ENCODE measurements around the gene TEKT5.

The TEKT5 gene

DNA sequence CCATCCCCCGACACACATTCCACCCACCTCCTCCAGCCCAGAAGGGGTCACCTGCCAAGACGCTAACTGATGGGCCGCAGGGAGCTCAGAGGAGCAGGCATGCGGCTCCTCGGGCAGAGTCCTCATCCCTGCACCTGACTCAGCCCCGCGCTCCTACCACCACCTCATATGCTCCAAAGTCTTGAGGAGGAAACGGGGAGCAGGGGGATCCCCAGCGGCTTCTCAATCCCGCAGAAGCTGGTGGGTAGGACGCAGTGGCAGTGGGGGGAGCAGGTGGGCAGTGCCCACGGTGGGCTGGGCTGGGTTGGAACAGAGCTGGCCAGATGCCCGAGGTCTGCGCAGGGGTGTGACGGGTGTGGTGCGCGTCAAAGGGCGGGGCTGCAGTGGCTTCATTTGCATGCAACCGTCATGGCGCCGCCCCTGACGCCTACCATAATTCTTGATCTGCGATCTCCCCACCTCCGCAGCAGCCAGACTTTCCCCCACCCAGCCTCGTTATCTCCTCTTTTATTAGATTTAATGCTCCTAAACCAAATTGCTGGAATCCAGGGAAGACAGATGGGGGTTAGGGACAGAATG, 75.4 kb downstream of the TEKT5 start:
- TF ChIP-seq, protein P1, sequence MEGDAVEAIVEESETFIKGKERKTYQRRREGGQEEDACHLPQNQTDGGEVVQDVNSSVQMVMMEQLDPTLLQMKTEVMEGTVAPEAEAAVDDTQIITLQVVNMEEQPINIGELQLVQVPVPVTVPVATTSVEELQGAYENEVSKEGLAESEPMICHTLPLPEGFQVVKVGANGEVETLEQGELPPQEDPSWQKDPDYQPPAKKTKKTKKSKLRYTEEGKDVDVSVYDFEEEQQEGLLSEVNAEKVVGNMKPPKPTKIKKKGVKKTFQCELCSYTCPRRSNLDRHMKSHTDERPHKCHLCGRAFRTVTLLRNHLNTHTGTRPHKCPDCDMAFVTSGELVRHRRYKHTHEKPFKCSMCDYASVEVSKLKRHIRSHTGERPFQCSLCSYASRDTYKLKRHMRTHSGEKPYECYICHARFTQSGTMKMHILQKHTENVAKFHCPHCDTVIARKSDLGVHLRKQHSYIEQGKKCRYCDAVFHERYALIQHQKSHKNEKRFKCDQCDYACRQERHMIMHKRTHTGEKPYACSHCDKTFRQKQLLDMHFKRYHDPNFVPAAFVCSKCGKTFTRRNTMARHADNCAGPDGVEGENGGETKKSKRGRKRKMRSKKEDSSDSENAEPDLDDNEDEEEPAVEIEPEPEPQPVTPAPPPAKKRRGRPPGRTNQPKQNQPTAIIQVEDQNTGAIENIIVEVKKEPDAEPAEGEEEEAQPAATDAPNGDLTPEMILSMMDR (conservative IDR thresholded peaks at IDR 0.05; ENCODE audit: low read length): no peak
- no peak for TF ChIP-seq EZH2phosphoT487 (IDR thresholded peaks at IDR 0.05; ENCODE audit: borderline replicate concordance)
- no peaks in the 10 kb centered on the region for H3K27me3 ChIP-seq (ENCODE audit: insufficient read depth, low read length, poor library complexity, severe bottlenecking)
- H3K9me3 ChIP-seq (ENCODE audit: insufficient read depth, low read depth, low read length): no peaks in the 10 kb centered on the region
- no peaks in the 10 kb centered on the region for H3K9me2 ChIP-seq (replicated peaks; ENCODE audit: low read depth, low read length)
- no peak overlapping the region for H2AFZ ChIP-seq (ENCODE audit: low read length)
- H3F3A ChIP-seq (ENCODE audit: low read depth): no peaks in the 10 kb centered on the region
- no peaks in the 10 kb centered on the region for H3K36me3 ChIP-seq (ENCODE audit: insufficient read depth, low read length)
- no peaks in the 10 kb centered on the region for H4K20me1 ChIP-seq (ENCODE audit: insufficient read depth, low read length, poor library complexity, severe bottlenecking)
- H3K9ac ChIP-seq (ENCODE audit: low read depth, low read length, poor library complexity, severe bottlenecking): no peak overlapping the region
- no peak overlapping the region for H3K4me3 ChIP-seq (ENCODE audit: low read length, poor library complexity, severe bottlenecking)
- no peaks in the 10 kb centered on the region for H3K79me2 ChIP-seq (ENCODE audit: insufficient read depth, low read length)
- H3K4me1 ChIP-seq (ENCODE audit: insufficient read depth, low read length, poor library complexity, severe bottlenecking): no peaks in the 10 kb centered on the region
- H3K4me2 ChIP-seq (ENCODE audit: low read depth, low read length, poor library complexity, severe bottlenecking): no peak overlapping the region

DNA sequence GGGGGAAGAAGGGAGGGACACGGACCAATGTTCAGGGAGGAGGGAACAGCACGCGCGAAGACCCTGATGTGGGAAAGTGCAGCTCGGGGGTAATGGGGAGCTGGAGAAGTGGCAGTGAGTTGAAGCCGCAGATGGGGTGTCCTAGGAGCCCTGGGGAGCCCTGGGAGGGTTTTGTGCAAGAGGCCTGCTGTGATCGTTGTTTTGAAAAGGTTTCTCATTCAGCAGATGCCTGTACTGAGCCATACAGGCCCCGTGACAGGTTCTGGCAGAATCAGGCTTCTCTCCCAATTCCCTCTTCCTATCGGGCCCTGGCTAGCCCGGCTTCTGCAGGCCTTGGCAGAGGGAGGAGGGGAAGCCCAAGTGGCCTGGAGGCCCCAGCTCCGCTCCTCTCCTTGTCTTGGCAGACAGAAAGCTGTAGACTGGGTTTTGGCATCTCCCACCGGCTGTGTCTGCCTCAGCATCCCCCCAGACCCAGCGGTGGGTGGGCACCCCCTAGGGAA, 76.0 kb downstream of the TEKT5 start:
- Histone ChIP-seq H3K9me3 (ENCODE audit: insufficient read depth, low read depth, low read length) (no peaks in the 10 kb centered on the region), H3K9ac (ENCODE audit: low read depth, low read length, poor library complexity, severe bottlenecking) (no peak overlapping the region), H3K4me2 (ENCODE audit: low read depth, low read length, poor library complexity, severe bottlenecking) (no peak overlapping the region), H3F3A (ENCODE audit: low read depth) (no peaks in the 10 kb centered on the region), H3K27me3 (ENCODE audit: insufficient read depth, low read length, poor library complexity, severe bottlenecking) (no peaks in the 10 kb centered on the region), H3K4me1 (ENCODE audit: insufficient read depth, low read length, poor library complexity, severe bottlenecking) (no peaks in the 10 kb centered on the region), H3K9me2 (replicated peaks; ENCODE audit: low read depth, low read length) (no peaks in the 10 kb centered on the region), H2AFZ (ENCODE audit: low read length) (no peak overlapping the region), H3K4me3 (ENCODE audit: low read length, poor library complexity, severe bottlenecking) (no peak overlapping the region), H4K20me1 (ENCODE audit: insufficient read depth, low read length, poor library complexity, severe bottlenecking) (no peaks in the 10 kb centered on the region), H3K79me2 (ENCODE audit: insufficient read depth, low read length) (no peaks in the 10 kb centered on the region), H3K36me3 (ENCODE audit: insufficient read depth, low read length) (no peaks in the 10 kb centered on the region)
- TF ChIP-seq, protein P1 (conservative IDR thresholded peaks at IDR 0.05; ENCODE audit: low read length): no peak
- TF ChIP-seq EZH2phosphoT487 (IDR thresholded peaks at IDR 0.05; ENCODE audit: borderline replicate concordance): no peak

DNA sequence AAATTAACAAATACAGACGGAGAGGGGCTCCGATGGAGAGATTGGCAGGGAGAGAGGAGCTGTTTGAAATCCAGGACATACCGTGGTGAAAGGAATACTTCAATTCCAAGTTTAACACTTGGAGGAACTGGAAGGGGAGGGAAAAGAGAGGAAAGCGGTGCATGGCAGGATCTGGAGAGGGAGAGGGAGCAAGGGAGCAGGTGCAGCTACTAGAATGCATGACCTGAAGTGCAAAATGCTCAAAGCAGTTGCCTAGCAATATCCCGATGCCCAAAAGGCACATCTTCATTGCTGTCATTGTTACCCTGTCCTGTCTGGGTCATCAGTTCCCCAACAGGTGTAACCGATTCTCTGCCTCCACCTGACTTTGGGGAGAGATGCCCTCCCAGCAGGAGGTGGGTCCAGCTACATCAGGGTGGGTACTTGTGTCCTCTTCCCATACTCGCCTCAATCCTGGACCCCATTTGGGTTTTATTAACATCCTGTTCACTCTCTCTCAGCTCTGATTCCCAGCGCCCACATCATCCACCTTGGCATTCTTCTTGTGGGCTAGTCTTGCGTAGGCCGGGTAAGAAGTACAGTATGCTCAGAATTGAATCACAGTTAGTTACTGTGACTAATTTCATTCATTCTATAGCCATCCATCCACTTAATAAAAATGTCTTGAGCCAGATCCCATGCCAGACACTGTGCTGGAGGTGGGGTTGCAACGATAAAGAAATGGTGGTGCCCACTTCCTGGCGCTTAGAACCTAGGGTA, 76.9 kb downstream of the TEKT5 start:
- Histone ChIP-seq H3K4me1 (ENCODE audit: insufficient read depth, low read length, poor library complexity, severe bottlenecking) (no peaks in the 10 kb centered on the region), H3K4me2 (ENCODE audit: low read depth, low read length, poor library complexity, severe bottlenecking) (no peak overlapping the region), H3F3A (ENCODE audit: low read depth) (no peaks in the 10 kb centered on the region), H3K36me3 (ENCODE audit: insufficient read depth, low read length) (no peaks in the 10 kb centered on the region), H4K20me1 (ENCODE audit: insufficient read depth, low read length, poor library complexity, severe bottlenecking) (no peaks in the 10 kb centered on the region), H3K9ac (ENCODE audit: low read depth, low read length, poor library complexity, severe bottlenecking) (no peak overlapping the region), H3K4me3 (ENCODE audit: low read length, poor library complexity, severe bottlenecking) (no peak overlapping the region), H3K9me2 (replicated peaks; ENCODE audit: low read depth, low read length) (no peaks in the 10 kb centered on the region), H3K27me3 (ENCODE audit: insufficient read depth, low read length, poor library complexity, severe bottlenecking) (no peaks in the 10 kb centered on the region), H3K9me3 (ENCODE audit: insufficient read depth, low read depth, low read length) (no peaks in the 10 kb centered on the region), H3K79me2 (ENCODE audit: insufficient read depth, low read length) (no peaks in the 10 kb centered on the region), H2AFZ (ENCODE audit: low read length) (no peak overlapping the region)
- TF ChIP-seq, protein P1 (conservative IDR thresholded peaks at IDR 0.05; ENCODE audit: low read length): no peak
- no peak for TF ChIP-seq EZH2phosphoT487 (IDR thresholded peaks at IDR 0.05; ENCODE audit: borderline replicate concordance)
